Keratinocyte (primary cell): ENCODE data around the gene LENG9. TPM values are rescaled to one million over a fixed set of nuclear protein-coding genes. Genes with fewer than 3 reads are reported as not detected.

Experiments
- DNase-seq: peaks from one replicate; pipeline ENCODE4 v3.0.0-alpha.2; 2011; ENCODE audit warnings: low read depth, missing footprints, low spot score
- FAIRE-seq: peaks from 2 replicates; lab custom pipeline; 2011; peaks lifted over from hg19 to GRCh38; lab: Jason Lieb, UNC
- H2AFZ ChIP-seq: 2 replicates; pipeline ENCODE4 v1.6.0; 2012; ENCODE audit warnings: low read length, control low read depth, inconsistent platforms; ENCODE audit not compliant: control insufficient read depth
- H3K27ac ChIP-seq: 2 replicates; pipeline ENCODE4 v1.5.1; 2011; ENCODE audit warnings: low read length; ENCODE audit not compliant: control insufficient read depth, insufficient read depth
- H3K27me3 ChIP-seq: 3 replicates; pipeline ENCODE4 v1.6.0; 2011; ENCODE audit warnings: low read length; ENCODE audit not compliant: control insufficient read depth, insufficient read depth; ENCODE audit errors: extremely low read depth
- H3K36me3 ChIP-seq, 2 experiments: 2 replicates in 1 of 2; 3 replicates in 1 of 2; pipeline ENCODE4 v1.5.1; 2011; ENCODE audit warnings: low read length in 2 of 2, mild to moderate bottlenecking in 1 of 2; ENCODE audit not compliant: control insufficient read depth in 2 of 2, insufficient read depth in 2 of 2; ENCODE audit errors: extremely low read depth in 1 of 2
- H3K4me1 ChIP-seq: 3 replicates; pipeline ENCODE4 v1.5.1; 2011; ENCODE audit warnings: low read length; ENCODE audit not compliant: control insufficient read depth, insufficient read depth; ENCODE audit errors: extremely low read depth
- H3K4me2 ChIP-seq: 3 replicates; pipeline ENCODE4 v1.6.0; 2011; ENCODE audit warnings: low read depth, low read length; ENCODE audit not compliant: control insufficient read depth, insufficient read depth; ENCODE audit errors: extremely low read depth
- H3K4me3 ChIP-seq, 3 experiments: fragments of 200-600 bp in 1 of 3; sonication (generic) in 1 of 3; 2 replicates in 2 of 3; 3 replicates in 1 of 3; pipeline ENCODE4 v1.5.1; 2011 to 2016; ENCODE audit warnings: low read length in 3 of 3, mild to moderate bottlenecking in 3 of 3, control low read depth in 2 of 3, inconsistent platforms in 1 of 3, low read depth in 1 of 3, mixed read lengths in 1 of 3, mixed run types in 1 of 3, moderate library complexity in 1 of 3; ENCODE audit not compliant: control insufficient read depth in 2 of 3, insufficient read depth in 2 of 3; ENCODE audit errors: extremely low read depth in 1 of 3
- H3K79me2 ChIP-seq: 2 replicates; pipeline ENCODE4 v1.6.0; 2012; ENCODE audit warnings: low read length; ENCODE audit not compliant: control insufficient read depth, insufficient read depth
- H3K9ac ChIP-seq: 3 replicates; pipeline ENCODE4 v1.6.0; 2011; ENCODE audit warnings: low read length; ENCODE audit not compliant: control insufficient read depth, insufficient read depth; ENCODE audit errors: extremely low read depth
- H3K9me1 ChIP-seq: 3 replicates; pipeline ENCODE4 v1.6.0; 2011; ENCODE audit warnings: low read length; ENCODE audit not compliant: control insufficient read depth, insufficient read depth; ENCODE audit errors: extremely low read depth
- H3K9me3 ChIP-seq: 2 replicates; pipeline ENCODE4 v1.5.1; 2012; ENCODE audit warnings: low read depth, low read length; ENCODE audit not compliant: control insufficient read depth
- H4K20me1 ChIP-seq: 3 replicates; pipeline ENCODE4 v1.6.0; 2011; ENCODE audit warnings: low read length; ENCODE audit not compliant: control insufficient read depth, insufficient read depth; ENCODE audit errors: extremely low read depth
- EZH2 ChIP-seq: IDR thresholded peaks from one replicate; pipeline ENCODE4 v1.6.1; 2012; ENCODE audit warnings: inconsistent platforms, mild to moderate bottlenecking, low read length, moderate library complexity
- dilution Hi-C: fragments of 300-500 bp; cut with MboI; formaldehyde crosslinking; loops from one replicate; pipeline ENCODE4 v1.7.0; 2020; ENCODE audit warnings: low sequenced_read_pairs; ENCODE audit not compliant: extremely low pct_ligation_motif_present
- polyA plus RNA-seq, 5 experiments: library from polyadenylated mRNA; depleted of rRNA in 3 of 5; stranded (reverse) in 3 of 5; stranded (forward) in 1 of 5; unstranded in 1 of 5; fragments of >200 nt; gene quantifications; 1 replicate in 1 of 5; 2 replicates in 3 of 5; 3 replicates in 1 of 5; pipeline versions ENCODE4 v1.2.1 to v1.2.3, GENCODE V29; 2011 to 2012; ENCODE audit warnings: missing spikeins in 2 of 5, low read depth in 1 of 5, low replicate concordance in 1 of 5
- TF ChIP-seq, protein P1 (sequence below), 3 experiments: IDR thresholded peaks in 1 of 3; conservative IDR thresholded peaks in 1 of 3; optimal IDR thresholded peaks in 1 of 3; 2 replicates in 2 of 3; 3 replicates in 1 of 3; pipeline versions ENCODE3 to v1.5.1; 2011; ENCODE audit warnings: low read length in 3 of 3, mild to moderate bottlenecking in 3 of 3, moderate library complexity in 2 of 3, control low read depth in 1 of 3, inconsistent platforms in 1 of 3; ENCODE audit not compliant: insufficient read depth in 2 of 3; ENCODE audit errors: extremely low read depth in 1 of 3

The LENG9 gene
- polyA plus RNA-seq, 1 donor (not counting 4 experiments of a cell fraction or from before 2014, with no cell fraction given), result 1.3 TPM

DNA sequence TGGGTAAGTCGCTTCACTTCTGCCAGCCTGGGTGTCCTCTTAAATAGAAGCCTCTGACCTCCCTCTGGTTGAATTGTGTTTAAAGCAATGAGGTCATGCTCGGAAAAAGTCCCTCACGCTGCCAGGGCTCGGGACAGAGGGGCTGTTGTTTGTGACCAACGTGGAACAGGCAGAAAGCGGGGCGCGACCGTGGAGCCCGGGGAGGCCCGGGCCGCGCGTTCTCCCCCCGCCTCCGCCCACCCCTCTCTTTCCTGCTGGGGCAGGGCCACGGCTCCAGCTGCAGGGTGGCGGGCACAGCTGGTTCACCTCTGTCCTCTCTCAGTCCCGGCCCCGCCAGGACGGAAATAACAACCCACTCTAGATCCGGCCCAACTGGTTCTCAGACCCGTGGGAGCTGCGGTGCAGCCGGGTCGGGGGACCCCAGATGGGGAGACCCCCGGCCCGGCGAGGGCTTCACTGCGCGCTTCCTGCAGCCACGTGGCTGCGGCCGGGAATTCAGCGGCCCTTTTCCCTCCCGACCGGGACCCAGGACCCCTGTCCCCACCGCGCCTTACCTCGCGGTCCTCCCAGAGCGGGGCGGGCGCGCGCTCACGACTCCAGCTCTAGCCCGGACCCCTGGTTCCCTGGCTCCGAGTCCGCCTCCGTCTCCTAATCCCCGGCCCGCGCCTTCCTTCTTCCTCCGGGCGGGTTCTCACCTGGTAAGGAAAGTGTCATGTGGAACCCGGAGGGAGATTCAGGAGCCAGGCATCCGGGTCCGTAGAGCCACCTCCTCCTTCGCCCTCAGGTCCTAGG lies 7.6 kb upstream of the LENG9 start:
- dilution Hi-C loops, result no loop called here
- FAIRE-seq (no peak), DNase-seq (no peak)
- Histone ChIP-seq H3K27ac (peak overlapping the region; percentile 68), H3K9me3 (no peaks in the 10 kb centered on the region), H3K27me3 (no peaks in the 10 kb centered on the region), H3K36me3 (no peaks in the 10 kb centered on the region), H3K9me1 (no peaks in the 10 kb centered on the region), H2AFZ (peak overlapping the region; percentile 58), H3K4me1 (peaks cover 28% of the 10 kb centered on the region), H3K9ac (peak overlapping the region; percentile 80), H3K79me2 (peaks cover 9% of the 10 kb centered on the region), H3K4me3 (peak overlapping the region; percentile 60 to 70 (median 70)), H3K4me2 (peak overlapping the region; percentile 91), H4K20me1 (no peaks in the 10 kb centered on the region)
- no peak for TF ChIP-seq EZH2
- TF ChIP-seq, protein P1, sequence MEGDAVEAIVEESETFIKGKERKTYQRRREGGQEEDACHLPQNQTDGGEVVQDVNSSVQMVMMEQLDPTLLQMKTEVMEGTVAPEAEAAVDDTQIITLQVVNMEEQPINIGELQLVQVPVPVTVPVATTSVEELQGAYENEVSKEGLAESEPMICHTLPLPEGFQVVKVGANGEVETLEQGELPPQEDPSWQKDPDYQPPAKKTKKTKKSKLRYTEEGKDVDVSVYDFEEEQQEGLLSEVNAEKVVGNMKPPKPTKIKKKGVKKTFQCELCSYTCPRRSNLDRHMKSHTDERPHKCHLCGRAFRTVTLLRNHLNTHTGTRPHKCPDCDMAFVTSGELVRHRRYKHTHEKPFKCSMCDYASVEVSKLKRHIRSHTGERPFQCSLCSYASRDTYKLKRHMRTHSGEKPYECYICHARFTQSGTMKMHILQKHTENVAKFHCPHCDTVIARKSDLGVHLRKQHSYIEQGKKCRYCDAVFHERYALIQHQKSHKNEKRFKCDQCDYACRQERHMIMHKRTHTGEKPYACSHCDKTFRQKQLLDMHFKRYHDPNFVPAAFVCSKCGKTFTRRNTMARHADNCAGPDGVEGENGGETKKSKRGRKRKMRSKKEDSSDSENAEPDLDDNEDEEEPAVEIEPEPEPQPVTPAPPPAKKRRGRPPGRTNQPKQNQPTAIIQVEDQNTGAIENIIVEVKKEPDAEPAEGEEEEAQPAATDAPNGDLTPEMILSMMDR (optimal IDR thresholded peaks at IDR 0.05 in 1 of 3, IDR thresholded peaks at IDR 0.05 in 1 of 3, conservative IDR thresholded peaks at IDR 0.05 in 1 of 3; ENCODE audit: extremely low read depth in 1 of 3, insufficient read depth in 2 of 3, low read length in 3 of 3), result no peak

DNA sequence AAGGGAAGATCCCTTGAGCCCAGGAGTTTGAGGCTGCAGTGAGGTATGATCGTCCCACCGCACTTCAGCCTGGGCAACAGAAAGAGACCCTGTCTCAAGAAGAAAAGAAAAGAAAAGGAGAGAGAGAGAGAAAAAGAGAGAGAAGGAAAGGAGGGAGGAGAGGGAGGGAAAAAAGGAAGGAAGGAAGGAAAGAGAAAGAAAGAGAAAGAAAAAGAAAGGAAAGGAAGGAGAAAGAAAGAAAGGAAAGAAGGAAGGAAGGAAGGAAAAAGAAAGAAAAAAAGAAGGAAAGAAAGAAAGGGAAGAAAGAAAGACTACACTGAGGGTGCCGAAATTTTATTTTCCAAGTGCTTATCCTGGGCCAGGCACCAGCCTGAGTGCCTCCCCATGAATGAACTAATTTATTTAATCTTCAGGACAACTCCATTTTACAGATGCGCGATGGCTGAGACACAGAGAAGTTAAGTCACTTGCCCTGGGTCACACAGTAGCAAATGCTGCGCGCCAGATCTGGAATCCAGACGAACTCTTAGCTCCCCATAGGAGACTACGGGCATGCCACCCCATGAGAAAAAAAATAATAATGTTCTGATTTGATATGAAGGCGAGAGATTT lies 6.8 kb upstream of the LENG9 start:
- Histone ChIP-seq H3K27me3 (no peaks in the 10 kb centered on the region), H3K4me1 (peaks cover 28% of the 10 kb centered on the region), H4K20me1 (no peaks in the 10 kb centered on the region), H3K27ac (peak overlapping the region; percentile 68), H3K9me3 (no peaks in the 10 kb centered on the region), H3K79me2 (peaks cover 9% of the 10 kb centered on the region), H2AFZ (no peak overlapping the region), H3K36me3 (no peaks in the 10 kb centered on the region), H3K4me2 (peak overlapping the region; percentile 91), H3K9me1 (no peaks in the 10 kb centered on the region), H3K9ac (peak overlapping the region; percentile 80), H3K4me3 (peak overlapping the region; percentile 60 to 70 (median 70))
- DNase-seq (no peak), FAIRE-seq (no peak)
- dilution Hi-C loops, result no loop called here
- TF ChIP-seq EZH2, result no peak
- TF ChIP-seq, protein P1 (optimal IDR thresholded peaks at IDR 0.05 in 1 of 3, IDR thresholded peaks at IDR 0.05 in 1 of 3, conservative IDR thresholded peaks at IDR 0.05 in 1 of 3; ENCODE audit: extremely low read depth in 1 of 3, insufficient read depth in 2 of 3, low read length in 3 of 3), result no peak
